H9 (cell line): ENCODE results near the gene AGAP3. TPM values are rescaled to one million over a fixed set of nuclear protein-coding genes. Genes with fewer than 3 reads are reported as not detected.

Experiments used
- DNase-seq: peaks from one replicate; pipeline ENCODE4 v3.0.0-alpha.2; 2017
- H2AFZ ChIP-seq: one replicate; pipeline ENCODE4 v1.6.1; 2013; ENCODE audit warnings: mild to moderate bottlenecking, low read length, control low read depth, moderate library complexity
- H2AK5ac ChIP-seq: 2 replicates; pipeline ENCODE4 v1.6.1; 2013; ENCODE audit warnings: low read length, control low read depth, mixed read lengths; ENCODE audit not compliant: insufficient read length
- H2BK120ac ChIP-seq: one replicate; pipeline ENCODE4 v1.6.1; 2013; ENCODE audit warnings: low read depth, mild to moderate bottlenecking, low read length, control low read depth, inconsistent platforms; ENCODE audit not compliant: poor library complexity, severe bottlenecking
- H2BK12ac ChIP-seq: 2 replicates; pipeline ENCODE4 v1.6.1; 2013; ENCODE audit warnings: low read length, control low read depth, mixed read lengths, low read depth; ENCODE audit not compliant: insufficient read length
- H2BK15ac ChIP-seq: 2 replicates; pipeline ENCODE4 v1.6.1; 2013; ENCODE audit warnings: low read depth, low read length, control low read depth
- H2BK20ac ChIP-seq: one replicate; pipeline ENCODE4 v1.6.1; 2013; ENCODE audit warnings: low read depth, mild to moderate bottlenecking, low read length, control low read depth, inconsistent platforms; ENCODE audit not compliant: poor library complexity, severe bottlenecking
- H2BK5ac ChIP-seq: 2 replicates; pipeline ENCODE4 v1.6.1; 2013; ENCODE audit warnings: low read length, control low read depth, mixed read lengths; ENCODE audit not compliant: insufficient read length
- H3K14ac ChIP-seq: 2 replicates; pipeline ENCODE4 v1.6.1; 2013; ENCODE audit warnings: low read length, control low read depth; ENCODE audit not compliant: insufficient read depth
- H3K18ac ChIP-seq: 2 replicates; pipeline ENCODE4 v1.6.1; 2013; ENCODE audit warnings: low read depth, mild to moderate bottlenecking, mixed read lengths, low read length, control low read depth; ENCODE audit not compliant: insufficient read length
- H3K23ac ChIP-seq: 2 replicates; pipeline ENCODE4 v1.6.1; 2013; ENCODE audit warnings: low read length, control low read depth, mixed read lengths, low read depth; ENCODE audit not compliant: insufficient read length
- H3K23me2 ChIP-seq: 2 replicates; pipeline ENCODE4 v1.6.1; 2013; ENCODE audit warnings: low read depth, mild to moderate bottlenecking, mixed read lengths, low read length, control low read depth; ENCODE audit not compliant: insufficient read length, poor library complexity, severe bottlenecking
- H3K27ac ChIP-seq: 2 replicates; pipeline ENCODE4 v1.5.1; 2013; ENCODE audit warnings: low read length, control low read depth, mixed read lengths, low read depth; ENCODE audit not compliant: insufficient read length
- H3K27me3 ChIP-seq: 2 replicates; pipeline ENCODE4 v1.6.1; 2013; ENCODE audit warnings: low read length, control low read depth, inconsistent platforms; ENCODE audit not compliant: insufficient read depth
- H3K4ac ChIP-seq: 2 replicates; pipeline ENCODE4 v1.6.1; 2013; ENCODE audit warnings: low read depth, mild to moderate bottlenecking, control low read depth, inconsistent platforms, low read length, moderate library complexity
- H3K4me1 ChIP-seq: 2 replicates; pipeline ENCODE4 v1.6.1; 2013; ENCODE audit warnings: low read length, control low read depth, inconsistent platforms; ENCODE audit not compliant: insufficient read depth
- H3K4me2 ChIP-seq: 2 replicates; pipeline ENCODE4 v1.6.1; 2013; ENCODE audit warnings: low read length, control low read depth, mixed read lengths; ENCODE audit not compliant: insufficient read length, insufficient read depth
- H3K56ac ChIP-seq: 2 replicates; pipeline ENCODE4 v1.6.1; 2013; ENCODE audit warnings: low read depth, mild to moderate bottlenecking, mixed read lengths, low read length, control low read depth; ENCODE audit not compliant: insufficient read length
- H3K79me1 ChIP-seq: 2 replicates; pipeline ENCODE4 v1.6.1; 2013; ENCODE audit warnings: low read depth, mild to moderate bottlenecking, moderate library complexity, low read length, control low read depth, inconsistent platforms; ENCODE audit not compliant: insufficient read depth, poor library complexity, severe bottlenecking
- H3K79me2 ChIP-seq: 2 replicates; pipeline ENCODE4 v1.6.1; 2013; ENCODE audit warnings: low read length, control low read depth, inconsistent platforms; ENCODE audit not compliant: insufficient read depth
- H3K9ac ChIP-seq: 2 replicates; pipeline ENCODE4 v1.6.1; 2013; ENCODE audit warnings: low read length, control low read depth, mixed read lengths; ENCODE audit not compliant: insufficient read length; ENCODE audit errors: extremely low read depth
- H3K9me3 ChIP-seq: one replicate; pipeline ENCODE4 v1.6.1; 2013; ENCODE audit warnings: low read depth, low read length, inconsistent platforms; ENCODE audit not compliant: control insufficient read depth
- H3T11ph ChIP-seq: one replicate; pipeline ENCODE4 v1.6.1; 2013; ENCODE audit warnings: mild to moderate bottlenecking, low read length, control low read depth, inconsistent platforms
- H4K20me1 ChIP-seq: one replicate; pipeline ENCODE4 v1.6.1; 2013; ENCODE audit not compliant: control insufficient read depth, insufficient read length, insufficient read depth
- H4K5ac ChIP-seq: 2 replicates; pipeline ENCODE4 v1.6.1; 2013; ENCODE audit warnings: low read depth, mild to moderate bottlenecking, mixed read lengths, low read length, control low read depth; ENCODE audit not compliant: insufficient read length
- H4K8ac ChIP-seq: replicated peaks from 2 replicates; pipeline ENCODE4 v1.6.1; 2013; ENCODE audit warnings: low read length, control low read depth, mixed read lengths, low read depth; ENCODE audit not compliant: insufficient read length
- H4K91ac ChIP-seq: 2 replicates; pipeline ENCODE4 v1.6.1; 2013; ENCODE audit warnings: low read depth, mild to moderate bottlenecking, moderate library complexity, mixed read lengths, low read length, control low read depth; ENCODE audit not compliant: insufficient read length
- H3K27ac Mint-ChIP-seq, 3 experiments: 2 replicates in 2 of 3; 3 replicates in 1 of 3; pipeline ENCODE4 v1.8.0; 2020 to 2021; ENCODE audit warnings: mixed read lengths in 3 of 3, mild to moderate bottlenecking in 1 of 3, moderate library complexity in 1 of 3
- H3K27me3 Mint-ChIP-seq: 2 replicates; pipeline ENCODE4 v1.8.0; 2021; ENCODE audit warnings: low read depth, mild to moderate bottlenecking, moderate library complexity, mixed read lengths
- H3K36me3 Mint-ChIP-seq, 3 experiments: 2 replicates in 2 of 3; 3 replicates in 1 of 3; pipeline ENCODE4 v1.8.0; 2020 to 2021; ENCODE audit warnings: low read depth in 3 of 3, mixed read lengths in 3 of 3; ENCODE audit not compliant: insufficient read depth in 1 of 3
- H3K4me1 Mint-ChIP-seq, 2 experiments: 2 replicates each; pipeline ENCODE4 v1.8.0; 2020; ENCODE audit warnings: mixed read lengths in 2 of 2
- H3K4me3 Mint-ChIP-seq, 2 experiments: 2 replicates in 1 of 2; 3 replicates in 1 of 2; pipeline ENCODE4 v1.8.0; 2020 to 2021; ENCODE audit warnings: mild to moderate bottlenecking in 2 of 2, mixed read lengths in 2 of 2, moderate library complexity in 1 of 2
- H3K9me3 Mint-ChIP-seq, 2 experiments: 2 replicates in 1 of 2; 3 replicates in 1 of 2; pipeline ENCODE4 v1.8.0; 2020; ENCODE audit warnings: mild to moderate bottlenecking in 2 of 2, mixed read lengths in 2 of 2, moderate library complexity in 1 of 2
- CTCF ChIP-seq: fragments of 200-600 bp; sonication (generic); conservative IDR thresholded peaks from 3 replicates; pipeline ENCODE4 v1.8.0; 2021; ENCODE audit warnings: antibody characterized with exemption, mild to moderate bottlenecking
- WGBS: extraction: QIAGEN DNeasy Blood & Tissue Kit; methylation state at CpG from one replicate; pipeline ENCODE4 v1.1.7; 2013; ENCODE audit warnings: missing lambda C conversion rate, low lambda C conversion rate, mixed read lengths; ENCODE audit not compliant: insufficient read length; ENCODE audit errors: extremely low coverage; 5-methylcytosine and 5-hydroxymethylcytosine counted together
- total RNA-seq: library from RNA; stranded (reverse); gene quantifications from 2 replicates; pipeline ENCODE4 v1.2.1, GENCODE V29; 2021

The AGAP3 gene
- total RNA-seq, 1 experiment from 2014 or later: 97.7 TPM

GRCh38 chr7:151045967-151046366, 40.3 kb upstream of the AGAP3 start:
- no peak overlapping the region for H3K4ac ChIP-seq
- H3T11ph ChIP-seq: no peak overlapping the region
- no peaks in the 10 kb centered on the region for H3K4me1 ChIP-seq
- no peak overlapping the region for H2BK120ac ChIP-seq
- H3K56ac ChIP-seq: no peak overlapping the region
- H2BK5ac ChIP-seq: no peak overlapping the region
- H3K23ac ChIP-seq: no peak overlapping the region
- no peak overlapping the region for H4K5ac ChIP-seq
- no peak overlapping the region for H2AFZ ChIP-seq
- no peaks in the 10 kb centered on the region for H3K9me3 ChIP-seq
- no peak for TF ChIP-seq CTCF
- no peak overlapping the region for H3K9ac ChIP-seq
- no peak overlapping the region for H3K4me2 ChIP-seq
- H2BK15ac ChIP-seq: no peak overlapping the region
- H3K23me2 ChIP-seq: no peaks in the 10 kb centered on the region
- no peak overlapping the region for H3K18ac ChIP-seq
- no peaks in the 10 kb centered on the region for H4K20me1 ChIP-seq
- H4K91ac ChIP-seq: no peak overlapping the region
- Mint-ChIP-seq H3K36me3 (no peaks in the 10 kb centered on the region; a peak in 1 of 7 replicates), H3K4me1 (no peaks in the 10 kb centered on the region), H3K27me3 (peaks cover 38% of the 10 kb centered on the region), H3K9me3 (no peaks in the 10 kb centered on the region; a peak in 1 of 5 replicates), H3K4me3 (no peak overlapping the region), H3K27ac (peak overlapping the region in 1 of 3 experiments; percentile 55; a peak in 1 of 7 replicates)
- no peaks in the 10 kb centered on the region for H3K79me2 ChIP-seq
- DNase-seq: no peak
- no peak overlapping the region for H2AK5ac ChIP-seq
- no peaks in the 10 kb centered on the region for H3K79me1 ChIP-seq
- no peak overlapping the region for H3K27ac ChIP-seq
- no peak overlapping the region for H4K8ac ChIP-seq
- peaks cover 6% of the 10 kb centered on the region; the same call in 1 of the 2 replicates for H3K27me3 ChIP-seq
- no CpG with 5 or more reads among the region's 9 CpGs for WGBS
- no peak overlapping the region for H2BK12ac ChIP-seq
- H3K14ac ChIP-seq: no peak overlapping the region; the same call in 1 of the 2 replicates
- no peak overlapping the region for H2BK20ac ChIP-seq
